Measurements from ENCODE around the gene RNF214. TPM values are rescaled to one million over a fixed set of nuclear protein-coding genes. Genes with fewer than 3 reads are reported as not detected.

RNF214 gene
- total RNA-seq, 2 donors from 2014 or later, result 46.4 to 51.1 TPM

- no peak for DNase-seq
- no peak overlapping the region for H3K4me3 Mint-ChIP-seq
- 94 to 100% methylated on average over 7 to 12 of the region's 12 CpGs for WGBS, 2 experiments (ENCODE audit: insufficient coverage in 1 of 2, insufficient read length in 1 of 2)
Observed at GRCh38 chr11:117229411-117229810, 3.1 kb upstream of the RNF214 start.

GRCh38 chr11:117229931-117230285 is 2.6 kb upstream of the RNF214 start:
- Mint-ChIP-seq H3K27ac (peak overlapping the region; percentile 30), H3K4me3 (no peak overlapping the region), H3K36me3 (ENCODE audit: low read depth) (peaks cover 28% of the 10 kb centered on the region), H3K27me3 (ENCODE audit: insufficient read depth) (no peaks in the 10 kb centered on the region), H3K4me1 (peaks cover 31% of the 10 kb centered on the region), H3K9me3 (no peaks in the 10 kb centered on the region)
- no peak overlapping the region for H3K27ac ChIP-seq (ENCODE audit: low read depth, low read length)
- no peak overlapping the region for H3K9ac ChIP-seq (ENCODE audit: extremely low read depth, low read length, poor library complexity, severe bottlenecking)
- DNase-seq, result no peak
- no peaks in the 10 kb centered on the region for H3K27me3 ChIP-seq (ENCODE audit: control insufficient read depth, insufficient read depth, low read length, poor library complexity, severe bottlenecking)
- no peaks in the 10 kb centered on the region for H3K9me3 ChIP-seq (ENCODE audit: control insufficient read depth, low read length)
- 93 to 94% methylated on average over 5 of the region's 5 CpGs for WGBS, 2 experiments (ENCODE audit: insufficient coverage in 1 of 2, insufficient read length in 1 of 2)
- H3K4me1 ChIP-seq (ENCODE audit: control insufficient read depth, insufficient read depth, low read length), result peaks cover 9% of the 10 kb centered on the region
- no peak for TF ChIP-seq CTCF (conservative IDR thresholded peaks at IDR 0.05)
- peak overlapping the region; percentile 91 for H3K4me3 ChIP-seq (ENCODE audit: low read length)
- peaks cover 56% of the 10 kb centered on the region for H3K36me3 ChIP-seq (ENCODE audit: control insufficient read depth, insufficient read depth, low read length)

More at GRCh38 chr11:117229411-117229810, 3.1 kb upstream of the RNF214 start:
- TF ChIP-seq CTCF (conservative IDR thresholded peaks at IDR 0.05), result no peak
- Histone ChIP-seq H3K36me3 (ENCODE audit: control insufficient read depth, insufficient read depth, low read length) (peaks cover 51% of the 10 kb centered on the region), H3K4me3 (ENCODE audit: low read length) (no peak overlapping the region), H3K27ac (ENCODE audit: low read depth, low read length) (no peak overlapping the region), H3K9me3 (ENCODE audit: control insufficient read depth, low read length) (no peaks in the 10 kb centered on the region), H3K27me3 (ENCODE audit: control insufficient read depth, insufficient read depth, low read length, poor library complexity, severe bottlenecking) (no peaks in the 10 kb centered on the region), H3K9ac (ENCODE audit: extremely low read depth, low read length, poor library complexity, severe bottlenecking) (no peak overlapping the region), H3K4me1 (ENCODE audit: control insufficient read depth, insufficient read depth, low read length) (peaks cover 9% of the 10 kb centered on the region)
- H3K4me1 Mint-ChIP-seq, result peaks cover 31% of the 10 kb centered on the region
- no peak overlapping the region for H3K27ac Mint-ChIP-seq
- H3K27me3 Mint-ChIP-seq (ENCODE audit: insufficient read depth), result no peaks in the 10 kb centered on the region
- H3K36me3 Mint-ChIP-seq (ENCODE audit: low read depth), result peaks cover 30% of the 10 kb centered on the region
- H3K9me3 Mint-ChIP-seq, result no peaks in the 10 kb centered on the region

- Histone ChIP-seq H3K36me3 (ENCODE audit: control insufficient read depth, insufficient read depth, low read length) (peaks cover 54% of the 10 kb centered on the region), H3K27ac (ENCODE audit: low read depth, low read length) (no peak overlapping the region), H3K9me3 (ENCODE audit: control insufficient read depth, low read length) (no peaks in the 10 kb centered on the region), H3K4me1 (ENCODE audit: control insufficient read depth, insufficient read depth, low read length) (peaks cover 9% of the 10 kb centered on the region), H3K9ac (ENCODE audit: extremely low read depth, low read length, poor library complexity, severe bottlenecking) (peak overlapping the region; percentile 63), H3K4me3 (ENCODE audit: low read length) (peak overlapping the region; percentile 91), H3K27me3 (ENCODE audit: control insufficient read depth, insufficient read depth, low read length, poor library complexity, severe bottlenecking) (no peaks in the 10 kb centered on the region)
- 90 to 95% methylated on average over 11 to 12 of the region's 12 CpGs for WGBS, 2 experiments (ENCODE audit: insufficient coverage in 1 of 2, insufficient read length in 1 of 2)
- Mint-ChIP-seq H3K4me3 (peak overlapping the region; percentile 85), H3K36me3 (ENCODE audit: low read depth) (peaks cover 25% of the 10 kb centered on the region), H3K27ac (peak overlapping the region; percentile 30), H3K4me1 (peaks cover 31% of the 10 kb centered on the region), H3K27me3 (ENCODE audit: insufficient read depth) (no peaks in the 10 kb centered on the region), H3K9me3 (no peaks in the 10 kb centered on the region)
- no peak for TF ChIP-seq CTCF (conservative IDR thresholded peaks at IDR 0.05)
- no peak for DNase-seq
Observed at GRCh38 chr11:117230286-117230961, 2.0 kb upstream of the RNF214 start.
